Loucy (cell line): Measurements from ENCODE around the gene LIMS1.

Experiments used
- H2AFZ ChIP-seq: fragments of 200-600 bp; sonication (generic); 2 replicates; pipeline ENCODE4 v1.6.0; 2016; ENCODE audit warnings: antibody characterized with exemption, mild to moderate bottlenecking, low read length, moderate library complexity
- H3F3A ChIP-seq: fragments of 200-600 bp; 2 replicates; pipeline ENCODE4 v1.6.0; 2016; ENCODE audit warnings: antibody characterized with exemption, low read depth, mild to moderate bottlenecking
- H3K27me3 ChIP-seq: fragments of 200-600 bp; sonication (generic); 2 replicates; pipeline ENCODE4 v1.6.1; 2014; ENCODE audit warnings: low read length, mild to moderate bottlenecking; ENCODE audit not compliant: insufficient read depth, poor library complexity, severe bottlenecking
- H3K36me3 ChIP-seq: fragments of 200-600 bp; sonication (generic); 2 replicates; pipeline ENCODE4 v1.6.1; 2016; ENCODE audit warnings: low read length; ENCODE audit not compliant: insufficient read depth
- H3K4me1 ChIP-seq: fragments of 200-600 bp; sonication (generic); 2 replicates; pipeline ENCODE4 v1.5.1; 2014; ENCODE audit warnings: low read length, mild to moderate bottlenecking; ENCODE audit not compliant: insufficient read depth, poor library complexity, severe bottlenecking
- H3K4me2 ChIP-seq: fragments of 200-600 bp; sonication (generic); 2 replicates; pipeline ENCODE4 v1.6.0; 2014; ENCODE audit warnings: antibody characterized with exemption, low read length, low read depth, mild to moderate bottlenecking; ENCODE audit not compliant: poor library complexity, severe bottlenecking
- H3K4me3 ChIP-seq: fragments of 200-600 bp; sonication (generic); 2 replicates; pipeline ENCODE4 v1.5.1; 2014; ENCODE audit warnings: low read length, mild to moderate bottlenecking, mixed read lengths; ENCODE audit not compliant: poor library complexity, severe bottlenecking
- H3K79me2 ChIP-seq: fragments of 200-600 bp; sonication (generic); 2 replicates; pipeline ENCODE4 v1.6.1; 2014; ENCODE audit warnings: low read length; ENCODE audit not compliant: insufficient read depth
- H3K9ac ChIP-seq: fragments of 200-600 bp; sonication (generic); 2 replicates; pipeline ENCODE4 v1.6.0; 2014; ENCODE audit warnings: mild to moderate bottlenecking, low read depth, low read length, moderate library complexity; ENCODE audit not compliant: poor library complexity, severe bottlenecking
- H3K9me2 ChIP-seq: fragments of 200-600 bp; sonication (generic); replicated peaks from 2 replicates; pipeline ENCODE4 v1.6.1; 2016; ENCODE audit warnings: low read depth, low read length, mixed read lengths
- H3K9me3 ChIP-seq: fragments of 200-600 bp; sonication (generic); 2 replicates; pipeline ENCODE4 v1.6.1; 2014; ENCODE audit warnings: mild to moderate bottlenecking, antibody characterized with exemption, low read length, low read depth; ENCODE audit not compliant: insufficient read depth
- H4K20me1 ChIP-seq: fragments of 200-600 bp; sonication (generic); 2 replicates; pipeline ENCODE4 v1.6.0; 2014; ENCODE audit warnings: antibody characterized with exemption, low read length, mild to moderate bottlenecking; ENCODE audit not compliant: insufficient read depth, poor library complexity, severe bottlenecking
- CTCF ChIP-seq: fragments of 200-600 bp; sonication (generic); conservative IDR thresholded peaks from 2 replicates; pipeline ENCODE4 v1.5.1; 2014; ENCODE audit warnings: mild to moderate bottlenecking, antibody characterized with exemption, low read length
- EZH2phosphoT487 ChIP-seq: fragments of 200-600 bp; IDR thresholded peaks from 2 replicates; pipeline ENCODE4 v1.6.1; 2018; ENCODE audit warnings: antibody characterized with exemption, mild to moderate bottlenecking, moderate library complexity, borderline replicate concordance

The LIMS1 gene

GRCh38 chr2:108586116-108586515 is 51.8 kb downstream of the LIMS1 start:
- Histone ChIP-seq H3K4me2 (no peak overlapping the region), H3K4me3 (no peak overlapping the region), H3K27me3 (no peaks in the 10 kb centered on the region), H4K20me1 (no peaks in the 10 kb centered on the region), H3K4me1 (peaks cover 46% of the 10 kb centered on the region), H3K79me2 (peaks cover 77% of the 10 kb centered on the region), H3K9me2 (no peaks in the 10 kb centered on the region), H3K36me3 (no peaks in the 10 kb centered on the region), H2AFZ (no peak overlapping the region), H3F3A (no peaks in the 10 kb centered on the region), H3K9me3 (no peaks in the 10 kb centered on the region), H3K9ac (no peak overlapping the region)
- TF ChIP-seq CTCF (no peak), EZH2phosphoT487 (no peak)

GRCh38 chr2:108586631-108587030 is 52.4 kb downstream of the LIMS1 start:
- Histone ChIP-seq H3K27me3 (no peaks in the 10 kb centered on the region), H3K4me3 (no peak overlapping the region)

GRCh38 chr2:108587621-108588020 is 53.4 kb downstream of the LIMS1 start:
- Histone ChIP-seq H2AFZ (no peak overlapping the region), H3K9me2 (no peaks in the 10 kb centered on the region), H3K9ac (no peak overlapping the region), H3K79me2 (peaks cover 84% of the 10 kb centered on the region), H3K4me1 (peaks cover 55% of the 10 kb centered on the region), H4K20me1 (no peaks in the 10 kb centered on the region), H3K4me2 (peak overlapping the region; percentile 50), H3K9me3 (no peaks in the 10 kb centered on the region), H3F3A (no peaks in the 10 kb centered on the region), H3K4me3 (peak overlapping the region; percentile 43), H3K36me3 (no peaks in the 10 kb centered on the region), H3K27me3 (no peaks in the 10 kb centered on the region)
- TF ChIP-seq EZH2phosphoT487 (no peak), CTCF (no peak)

More at GRCh38 chr2:108586631-108587030, 52.4 kb downstream of the LIMS1 start:
- H3F3A ChIP-seq = no peaks in the 10 kb centered on the region
- peaks cover 47% of the 10 kb centered on the region for H3K4me1 ChIP-seq
- no peak overlapping the region for H2AFZ ChIP-seq
- peaks cover 82% of the 10 kb centered on the region for H3K79me2 ChIP-seq
- no peaks in the 10 kb centered on the region for H3K36me3 ChIP-seq
- H3K9ac ChIP-seq = no peak overlapping the region
- no peaks in the 10 kb centered on the region for H3K9me3 ChIP-seq
- no peak for TF ChIP-seq EZH2phosphoT487
- no peak for TF ChIP-seq CTCF
- no peaks in the 10 kb centered on the region for H4K20me1 ChIP-seq
- H3K9me2 ChIP-seq = no peaks in the 10 kb centered on the region
- no peak overlapping the region for H3K4me2 ChIP-seq
